ENCODE data around the gene PRM1.
"Not testable (repeated sequence)": the region's sequence is repeated elsewhere in the genome, so short reads cannot be mapped to it uniquely, and the experiment has no call there.

Gene PRM1

GRCh38 chr16:11296706-11297491 is 15.8 kb upstream of the PRM1 start:
- peak; percentile 70 for DNase-seq

DNA sequence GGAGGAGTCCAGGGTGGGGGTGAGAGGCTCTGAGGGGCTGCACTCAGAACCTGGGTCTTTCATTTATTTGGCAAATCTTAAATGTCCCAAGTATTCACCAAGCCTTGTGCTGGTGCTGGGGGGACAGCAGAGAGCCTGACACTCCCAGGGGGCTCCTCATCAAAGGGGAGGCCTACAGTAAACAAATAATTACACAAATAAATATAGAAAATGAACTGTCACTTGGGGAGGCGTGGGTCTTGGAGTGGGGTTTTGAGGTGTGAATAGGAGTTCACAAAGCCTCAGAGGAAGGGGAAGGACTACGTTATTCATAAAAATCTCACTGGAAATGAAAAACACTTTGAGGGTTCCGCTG is 15.2 kb upstream of the PRM1 start:
- DNase-seq = no peak

DNA sequence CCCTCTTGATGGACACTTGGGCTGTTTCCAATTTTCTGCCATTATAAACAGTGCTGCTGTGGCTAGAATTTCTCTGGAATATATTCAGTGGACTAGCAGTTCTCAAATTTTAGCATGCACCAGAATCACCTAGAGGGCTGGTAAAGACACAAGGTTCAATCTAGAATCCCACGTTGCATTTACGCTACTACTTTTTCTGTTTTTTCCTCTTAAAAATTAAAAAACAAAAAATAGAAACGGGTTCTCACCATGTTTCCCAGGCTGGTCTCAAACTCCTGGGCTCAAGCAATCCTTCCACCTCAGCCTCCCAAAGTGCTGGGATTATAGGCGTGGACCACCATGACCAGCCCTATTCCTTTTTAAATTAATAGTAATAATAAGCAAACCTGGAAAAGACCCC is 14.5 kb upstream of the PRM1 start:
- no peak for DNase-seq

- DNase-seq = no peak
These were observed 11.1 kb upstream of the PRM1 start for GRCh38 chr16:11292076-11292748.

GRCh38 chr16:11291091-11291703 is 10.1 kb upstream of the PRM1 start:
- no peak for DNase-seq

DNA sequence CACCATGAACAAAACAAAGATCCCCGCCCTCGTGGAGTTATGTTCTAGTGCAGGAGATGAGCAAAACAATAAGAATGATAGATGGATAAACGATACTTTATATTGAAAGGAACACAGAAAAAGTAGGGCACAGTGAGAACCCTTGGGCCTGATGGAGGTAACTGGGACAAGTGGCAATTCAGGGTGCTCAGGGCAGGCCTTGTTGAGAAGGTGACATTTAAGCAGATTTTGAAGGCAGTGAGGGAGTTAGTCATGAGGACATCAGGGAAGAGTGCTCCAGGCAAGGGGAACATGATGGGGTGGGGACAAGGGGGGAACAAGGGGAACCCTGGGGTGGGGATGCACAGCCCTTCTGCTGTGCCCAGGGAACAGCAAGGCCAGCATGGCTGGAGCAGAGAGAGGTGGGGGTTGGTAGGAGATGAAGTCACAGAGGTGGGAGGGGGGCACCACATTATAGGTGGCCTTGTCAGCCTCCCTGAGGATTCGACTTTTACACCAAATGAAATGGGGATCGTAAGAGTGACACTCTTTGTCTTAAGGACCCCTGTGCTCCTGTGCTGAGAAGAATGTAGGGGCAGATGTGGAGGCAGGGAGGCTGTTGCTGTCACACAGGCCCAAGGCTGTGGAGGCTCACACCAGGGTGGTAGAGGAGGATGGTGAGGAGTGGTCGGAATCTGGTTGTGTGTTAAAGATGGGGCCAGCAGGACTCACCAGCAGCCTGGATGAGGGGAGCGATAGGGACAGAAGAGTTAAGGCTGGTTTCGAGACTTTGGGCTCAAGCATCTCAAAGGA is 9.2 kb upstream of the PRM1 start:
- no peak for DNase-seq

GRCh38 chr16:11289696-11290095 is 8.6 kb upstream of the PRM1 start:
- DNase-seq = not testable (repeated sequence)

GRCh38 chr16:11289202-11289601 is 8.1 kb upstream of the PRM1 start:
- DNase-seq = no peak

DNA sequence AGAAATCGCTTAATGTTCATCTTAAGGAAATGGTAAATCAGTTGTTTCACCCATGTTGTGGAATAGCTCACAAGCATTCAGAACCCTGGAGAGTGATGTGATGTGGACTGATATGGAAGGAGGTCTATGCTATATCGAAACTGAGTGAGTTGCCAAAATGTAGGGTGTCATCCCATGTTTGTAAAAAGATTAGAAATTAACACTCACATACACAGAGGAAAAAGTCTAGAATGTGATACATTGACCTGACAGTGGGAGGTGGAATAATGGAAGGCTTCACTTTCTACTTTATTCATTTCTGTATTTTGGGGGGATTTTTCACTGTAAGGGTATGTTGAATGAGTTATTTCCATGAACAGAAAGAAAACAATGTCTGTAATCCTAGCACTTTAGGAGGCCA is 4.7 kb upstream of the PRM1 start:
- DNase-seq = no peak

- no peak for DNase-seq
These were observed 2.7 kb upstream of the PRM1 start for GRCh38 chr16:11283820-11284248.

DNA sequence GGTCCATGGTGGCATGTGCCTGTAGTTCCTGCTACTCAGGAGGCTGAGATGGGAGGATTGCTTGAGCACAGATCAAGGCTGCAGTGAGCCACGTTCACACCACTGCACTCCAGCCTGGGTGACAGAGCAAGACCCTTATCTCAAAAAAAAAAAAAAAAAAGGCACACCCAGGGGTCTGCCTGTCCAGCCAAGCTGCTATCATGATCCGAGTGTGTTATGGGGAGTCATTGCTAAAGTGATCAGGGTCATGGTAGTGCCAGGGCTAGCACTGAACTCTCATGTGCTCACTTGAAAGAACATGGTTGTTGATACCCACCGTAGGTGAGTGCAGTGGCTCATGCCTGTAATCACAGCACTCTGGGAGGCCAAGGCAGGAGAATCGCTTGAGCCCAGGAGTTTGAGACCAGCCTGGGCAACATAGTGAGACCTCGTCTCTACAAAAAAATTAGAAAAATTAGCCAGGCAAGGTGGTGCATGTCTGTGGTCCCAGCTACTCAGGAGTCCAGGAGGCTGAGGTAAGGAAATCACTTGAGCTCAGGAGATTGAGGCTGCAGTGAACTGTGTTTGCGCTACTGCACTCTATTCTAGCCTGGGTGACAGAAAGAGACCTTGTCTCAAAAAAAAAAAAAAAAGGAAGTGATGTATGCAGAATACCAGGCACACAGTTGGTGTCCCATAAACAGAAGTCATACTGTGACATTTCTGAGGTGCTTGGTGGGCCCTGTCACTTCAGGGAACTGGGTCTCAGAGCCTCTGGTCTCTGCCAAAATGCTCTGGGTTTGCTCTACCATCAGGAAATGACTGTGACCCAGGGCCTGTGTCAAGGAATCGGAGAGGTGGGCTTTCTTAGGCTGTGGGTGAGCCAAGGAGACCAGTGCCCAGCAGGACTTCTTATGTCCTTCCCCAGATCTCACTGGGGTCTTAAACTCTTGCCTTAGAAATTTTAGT is 2.2 kb downstream of the PRM1 start:
- no peak for DNase-seq

DNA sequence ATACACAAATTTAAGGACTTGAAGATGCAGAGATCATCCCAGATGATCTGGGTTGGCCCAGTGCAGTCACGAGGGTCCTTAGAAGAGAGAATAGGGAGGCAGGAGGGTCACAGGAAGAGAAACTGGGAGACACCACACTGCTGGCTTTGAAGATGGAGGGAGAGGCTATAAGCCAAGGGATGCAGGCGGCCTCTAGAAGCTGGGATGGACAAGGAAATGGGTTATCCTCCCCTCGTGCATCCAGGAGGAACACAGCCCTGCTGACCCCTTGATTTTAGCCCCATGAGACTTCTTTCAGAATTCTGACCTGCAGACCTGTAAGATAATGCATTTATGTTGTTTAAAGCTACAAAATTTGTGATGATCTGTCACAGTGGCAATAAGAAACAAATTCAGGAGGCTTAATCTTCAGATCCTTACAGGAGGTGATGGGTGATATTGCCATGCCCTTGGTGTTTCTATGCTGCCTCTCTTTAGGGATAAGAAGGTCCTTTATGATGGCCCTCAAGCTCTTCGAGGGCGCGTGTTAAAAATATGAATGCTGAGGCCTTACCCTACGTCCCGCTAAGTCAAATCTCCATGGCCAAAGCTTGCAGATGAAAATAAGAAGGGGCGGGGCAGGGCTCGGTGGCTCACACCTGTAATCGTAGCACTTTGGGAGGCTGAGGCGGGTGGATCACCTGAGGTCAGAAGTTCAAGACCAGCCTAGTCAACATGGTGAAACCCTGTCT is 3.4 kb downstream of the PRM1 start:
- DNase-seq = no peak

GRCh38 chr16:11276896-11277593 is 4.1 kb downstream of the PRM1 start:
- DNase-seq = no peak

DNA sequence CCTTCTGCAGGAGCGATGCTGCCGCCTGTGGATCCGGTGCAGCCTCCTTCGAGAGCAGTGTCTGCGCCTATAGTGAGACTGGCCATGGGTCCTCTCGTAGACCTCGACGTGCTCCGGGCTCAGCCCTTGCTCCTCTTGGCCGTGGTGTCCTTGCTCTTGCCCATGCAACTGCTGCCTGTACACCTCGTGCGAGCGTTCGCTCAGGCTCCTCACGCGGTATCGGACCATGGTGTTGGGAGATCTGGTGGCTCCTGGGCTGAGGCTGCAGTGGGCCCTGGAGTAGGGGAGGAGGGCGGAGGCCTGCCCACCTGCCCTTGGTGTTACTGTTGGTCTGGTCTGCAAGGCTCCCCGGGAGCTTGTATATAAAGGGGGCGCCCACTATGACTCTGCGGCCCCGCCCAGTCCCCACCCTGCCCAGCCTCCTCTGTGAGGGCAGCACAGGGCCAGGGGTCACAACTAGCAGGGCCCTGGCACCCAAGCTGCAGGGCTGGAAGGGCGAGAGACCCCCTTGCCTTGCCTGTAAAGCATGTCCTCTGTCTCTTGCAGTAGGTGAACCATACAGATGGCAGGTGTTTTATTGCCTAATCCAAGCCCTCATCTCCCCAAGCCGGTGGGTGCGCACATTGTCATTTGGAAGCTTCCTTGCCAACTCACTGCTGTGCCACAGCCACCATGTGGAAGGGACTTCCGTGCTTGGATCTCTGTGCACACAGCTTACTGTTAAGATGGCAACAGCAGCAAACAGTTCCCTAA is 4.8 kb downstream of the PRM1 start, which contains the start of gene PRM2:
Gene PRM2 (minus strand): TSS at position 338 of the 753 bp plus-strand sequence. CDS start 110 bp downstream, at position 228.
- no peak for DNase-seq

GRCh38 chr16:11274964-11275363 is 6.2 kb downstream of the PRM1 start:
- DNase-seq = no peak

- DNase-seq = no peak
These were observed 7.3 kb downstream of the PRM1 start for GRCh38 chr16:11273721-11274324.

DNA sequence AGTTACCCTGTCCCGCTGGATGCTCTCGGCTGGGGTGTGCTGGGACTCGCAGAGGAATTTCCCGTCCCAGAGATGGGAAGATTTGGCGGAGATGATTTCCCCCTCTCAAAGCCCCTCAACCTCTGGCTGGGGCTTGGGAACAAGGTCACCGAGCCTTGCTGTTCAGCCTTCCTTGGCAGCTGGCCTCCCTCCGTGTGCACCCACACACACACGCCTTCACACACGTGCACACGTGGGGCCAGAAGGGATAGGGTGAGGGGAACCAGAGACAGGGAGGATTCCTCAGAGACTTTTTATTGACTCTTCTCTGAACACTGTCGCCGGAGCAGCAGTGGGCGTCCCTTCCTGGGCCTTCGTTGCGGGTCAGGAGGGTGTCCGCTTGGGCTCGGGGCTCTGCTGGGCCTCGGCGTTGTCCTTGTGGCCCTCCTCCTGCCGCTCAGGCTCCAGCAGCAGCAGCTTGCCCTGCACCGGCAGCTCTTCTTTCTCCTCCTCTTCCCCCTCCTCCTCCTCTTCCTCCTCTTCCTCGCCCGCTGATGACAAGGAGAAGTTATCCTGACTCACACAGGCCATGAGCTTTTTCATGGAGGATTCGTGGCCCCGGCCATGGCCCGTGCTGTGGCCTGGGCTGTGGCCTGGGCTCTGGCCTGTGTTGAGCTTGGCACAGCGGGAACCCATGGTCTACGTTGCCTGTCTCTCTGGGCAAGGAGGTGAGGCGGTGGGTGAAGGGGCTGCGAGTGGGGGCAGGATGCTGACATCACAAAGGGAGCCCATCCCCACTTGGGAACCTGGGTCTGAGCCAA is 8.0 kb downstream of the PRM1 start, which contains the start of gene PRM3:
Gene PRM3 (minus strand): TSS at position 709 of the 800 bp plus-strand sequence. CDS start 34 bp downstream, at position 675.
- DNase-seq = no peak

- DNase-seq = no peak
These were observed 8.6 kb downstream of the PRM1 start for GRCh38 chr16:11272484-11272883.
